ENCODE results near the gene LONP1.

- TF ChIP-seq CTCF (IDR thresholded peaks at IDR 0.05; ENCODE audit: borderline replicate concordance, extremely low read depth, low read length, poor library complexity, severe bottlenecking) (no peak), EZH2 (IDR thresholded peaks at IDR 0.05; ENCODE audit: borderline replicate concordance, low read depth, low read length, severe bottlenecking) (no peak)
Observed at GRCh38 chr19:5683177-5683886, 36.6 kb downstream of the LONP1 start.
